H1 (cell line): ENCODE data around the gene SLC13A4. TPM values are rescaled to one million over a fixed set of nuclear protein-coding genes. Genes with fewer than 3 reads are reported as not detected.
A peak's percentile ranks its signal among the peaks of the same experiment; 100 is the strongest.

Source experiments
- CTCF ChIA-PET: fragments of 300-600 bp; sonication (Branson Sonifier 250); formaldehyde crosslinking; loops from one replicate; lab custom pipeline; 2021; ENCODE audit not compliant: partially characterized antibody; lab: Charles Lee
- POLR2A ChIA-PET: fragments of 300-600 bp; sonication (Branson Sonifier 250); formaldehyde crosslinking; loops from one replicate; lab custom pipeline; 2021; ENCODE audit warnings: inconsistent platforms; ENCODE audit not compliant: partially characterized antibody; lab: Charles Lee
- DNase-seq, 2 experiments: peaks; one replicate each; pipeline versions ENCODE4 v3.0.0 to v3.0.0-alpha.2; 2010 to 2022; ENCODE audit warnings: low spot score in 2 of 2, low read depth in 1 of 2, mixed read lengths in 1 of 2
- FAIRE-seq: peaks from 2 replicates; lab custom pipeline; 2011; peaks lifted over from hg19 to GRCh38; lab: Jason Lieb, UNC
- H2AFZ ChIP-seq: 2 replicates; pipeline ENCODE4 v1.8.1; 2012; ENCODE audit warnings: low read length, inconsistent platforms
- H2AK5ac ChIP-seq: 2 replicates; pipeline ENCODE4 v1.6.1; 2013; ENCODE audit warnings: low read depth, low read length
- H2BK120ac ChIP-seq: replicated peaks from 2 replicates; pipeline ENCODE3; 2013; ENCODE audit warnings: low read depth, low read length, inconsistent platforms
- H2BK12ac ChIP-seq: 2 replicates; pipeline ENCODE4 v1.6.1; 2013; ENCODE audit warnings: low read depth, low read length
- H2BK15ac ChIP-seq: 2 replicates; pipeline ENCODE4 v1.6.1; 2013; ENCODE audit warnings: low read length
- H2BK20ac ChIP-seq: 2 replicates; pipeline ENCODE4 v1.6.1; 2013; ENCODE audit warnings: low read length
- H2BK5ac ChIP-seq: 2 replicates; pipeline ENCODE4 v1.6.1; 2013; ENCODE audit warnings: low read depth, low read length
- H3K14ac ChIP-seq: 2 replicates; pipeline ENCODE4 v1.6.1; 2013; ENCODE audit warnings: inconsistent platforms; ENCODE audit not compliant: insufficient read length
- H3K18ac ChIP-seq: 2 replicates; pipeline ENCODE4 v1.6.1; 2013; ENCODE audit warnings: low read length; ENCODE audit errors: extremely low read depth
- H3K23ac ChIP-seq: 2 replicates; pipeline ENCODE4 v1.6.1; 2013; ENCODE audit warnings: inconsistent platforms; ENCODE audit not compliant: insufficient read length
- H3K23me2 ChIP-seq: 2 replicates; pipeline ENCODE4 v1.6.1; 2013; ENCODE audit warnings: low read depth, low read length
- H3K27ac ChIP-seq: 2 replicates; pipeline ENCODE4 v1.6.1; 2011; ENCODE audit warnings: low read depth, low read length, inconsistent platforms
- H3K27me3 ChIP-seq, 4 experiments: replicated peaks in 1 of 4; 1 replicate in 1 of 4; 2 replicates in 3 of 4; pipeline versions ENCODE4 v1.6.1 to v1.8.1; 2011 to 2013; ENCODE audit warnings: low read length in 3 of 4, mild to moderate bottlenecking in 3 of 4, inconsistent platforms in 2 of 4, mixed read lengths in 2 of 4, moderate library complexity in 1 of 4; ENCODE audit not compliant: control insufficient read depth in 3 of 4, insufficient read depth in 3 of 4; ENCODE audit errors: extremely low read depth in 1 of 4
- H3K36me3 ChIP-seq, 4 experiments: 2 replicates each; pipeline versions ENCODE4 v1.6.1 to v1.8.1; 2011 to 2013; ENCODE audit warnings: mild to moderate bottlenecking in 4 of 4, low read length in 3 of 4, moderate library complexity in 2 of 4, control low read depth in 1 of 4, inconsistent platforms in 1 of 4; ENCODE audit not compliant: insufficient read depth in 4 of 4, control insufficient read depth in 2 of 4
- H3K4ac ChIP-seq: replicated peaks from 2 replicates; pipeline ENCODE3; 2013; ENCODE audit warnings: low read length, low read depth, mixed read lengths, inconsistent platforms; ENCODE audit not compliant: insufficient read length
- H3K4me1 ChIP-seq, 4 experiments: replicated peaks in 1 of 4; 1 replicate in 1 of 4; 2 replicates in 3 of 4; pipeline versions ENCODE4 v1.6.1 to v1.8.1; 2011 to 2013; ENCODE audit warnings: low read length in 3 of 4, inconsistent platforms in 2 of 4, mixed read lengths in 1 of 4; ENCODE audit not compliant: insufficient read depth in 4 of 4, control insufficient read depth in 3 of 4
- H3K4me2 ChIP-seq, 2 experiments: 2 replicates each; pipeline versions ENCODE4 v1.6.1 to v1.8.1; 2011 to 2013; ENCODE audit warnings: low read depth in 2 of 2, low read length in 2 of 2, control low read depth in 1 of 2, inconsistent platforms in 1 of 2, mild to moderate bottlenecking in 1 of 2; ENCODE audit not compliant: insufficient read depth in 1 of 2
- H3K4me3 ChIP-seq, 4 experiments: fragments of 200-600, 300-600 bp in 1 of 4; sonication (generic), shearing (Covaris generic), sonication (Bioruptor Twin) in 1 of 4; 2 replicates each; pipeline versions ENCODE4 v1.5.1 to v1.8.1; 2011 to 2016; ENCODE audit warnings: low read length in 4 of 4, low read depth in 3 of 4, control low read depth in 2 of 4, inconsistent platforms in 2 of 4, mild to moderate bottlenecking in 2 of 4, mixed read lengths in 1 of 4, moderate library complexity in 1 of 4; ENCODE audit not compliant: insufficient read depth in 2 of 4; ENCODE audit errors: extremely low read depth in 1 of 4
- H3K56ac ChIP-seq: replicated peaks from 2 replicates; pipeline ENCODE3; 2013; ENCODE audit warnings: low read depth, mild to moderate bottlenecking, mixed read lengths, low read length, inconsistent platforms; ENCODE audit not compliant: insufficient read length
- H3K79me1 ChIP-seq: 2 replicates; pipeline ENCODE4 v1.6.1; 2013; ENCODE audit warnings: low read depth, low read length, control low read depth
- H3K79me2 ChIP-seq, 2 experiments: 2 replicates each; pipeline versions ENCODE4 v1.6.1 to v1.8.1; 2012 to 2013; ENCODE audit warnings: low read length in 2 of 2, mild to moderate bottlenecking in 2 of 2, inconsistent platforms in 1 of 2; ENCODE audit not compliant: insufficient read depth in 2 of 2, control insufficient read depth in 1 of 2
- H3K9ac ChIP-seq, 4 experiments: replicated peaks in 1 of 4; 1 replicate in 1 of 4; 2 replicates in 3 of 4; pipeline versions ENCODE4 v1.6.1 to v1.8.1; 2011 to 2013; ENCODE audit warnings: low read depth in 3 of 4, low read length in 3 of 4, control low read depth in 2 of 4, mild to moderate bottlenecking in 2 of 4, moderate library complexity in 2 of 4, inconsistent platforms in 1 of 4; ENCODE audit errors: extremely low read depth in 1 of 4
- H3K9me3 ChIP-seq, 2 experiments: 2 replicates each; pipeline versions ENCODE4 v1.6.1 to v1.8.1; 2012 to 2013; ENCODE audit warnings: mild to moderate bottlenecking in 2 of 2, moderate library complexity in 2 of 2, control low read depth in 1 of 2, inconsistent platforms in 1 of 2, low read depth in 1 of 2, low read length in 1 of 2, mixed read lengths in 1 of 2; ENCODE audit not compliant: insufficient read depth in 2 of 2
- H4K20me1 ChIP-seq, 2 experiments: replicated peaks in 1 of 2; 2 replicates each; pipeline versions ENCODE3 to v1.8.1; 2011 to 2013; ENCODE audit warnings: inconsistent platforms in 2 of 2, low read length in 2 of 2, mild to moderate bottlenecking in 1 of 2; ENCODE audit not compliant: insufficient read depth in 2 of 2, control insufficient read depth in 1 of 2
- H4K5ac ChIP-seq: 2 replicates; pipeline ENCODE4 v1.6.1; 2013; ENCODE audit warnings: low read length, low read depth, mixed read lengths, inconsistent platforms; ENCODE audit not compliant: insufficient read length
- H4K8ac ChIP-seq: 2 replicates; pipeline ENCODE4 v1.8.0; 2013; ENCODE audit warnings: mild to moderate bottlenecking, moderate library complexity, low read length, inconsistent platforms; ENCODE audit not compliant: insufficient read depth; ENCODE audit errors: extremely low read depth
- H4K91ac ChIP-seq: replicated peaks from 2 replicates; pipeline ENCODE3; 2013; ENCODE audit warnings: low read length, mixed read lengths, inconsistent platforms; ENCODE audit not compliant: insufficient read length
- BACH1 ChIP-seq: IDR thresholded peaks from 2 replicates; pipeline ENCODE4 v1.6.1; 2012; ENCODE audit warnings: low read length, improper control_type of control experiment
- CBX8 ChIP-seq: fragments of 300-800, 300-1000 bp; sonication (generic); IDR thresholded peaks from 2 replicates; pipeline ENCODE4 v1.7.1; 2016; ENCODE audit warnings: low read depth, low read length, borderline replicate concordance
- CREB1 ChIP-seq: IDR thresholded peaks from 2 replicates; pipeline ENCODE4 v1.6.1; 2012; ENCODE audit warnings: inconsistent platforms
- CTBP2 ChIP-seq: IDR thresholded peaks from 2 replicates; pipeline ENCODE4 v1.7.0; 2011; ENCODE audit warnings: borderline replicate concordance, mild to moderate bottlenecking, moderate library complexity, mixed read lengths, low read length; ENCODE audit not compliant: insufficient read depth, insufficient read length
- GABPA ChIP-seq: IDR thresholded peaks from 2 replicates; pipeline ENCODE4 v1.6.1; 2011; ENCODE audit warnings: mild to moderate bottlenecking, low read length, moderate library complexity, borderline replicate concordance; ENCODE audit not compliant: insufficient read depth
- HDAC2 ChIP-seq, 2 experiments: fragments of 300-600 bp in 1 of 2; sonication (generic) in 1 of 2; IDR thresholded peaks; 2 replicates each; pipeline ENCODE4 v1.6.1; 2011 to 2012; ENCODE audit warnings: low read depth in 2 of 2, low read length in 2 of 2, mild to moderate bottlenecking in 2 of 2, moderate library complexity in 2 of 2, borderline replicate concordance in 1 of 2, inconsistent platforms in 1 of 2
- KDM1A ChIP-seq: fragments of 200-600, 300-600 bp; sonication (generic); IDR thresholded peaks from 2 replicates; pipeline ENCODE4 v1.7.1; 2016; ENCODE audit warnings: mild to moderate bottlenecking, low read length, borderline replicate concordance
- MAFK ChIP-seq: IDR thresholded peaks from 2 replicates; pipeline ENCODE4 v1.6.1; 2012; ENCODE audit warnings: low read depth, mild to moderate bottlenecking, improper control_type of control experiment, low read length
- POLR2A ChIP-seq, 2 experiments: IDR thresholded peaks; 1 replicate in 1 of 2; 2 replicates in 1 of 2; pipeline ENCODE4 v1.6.1; 2011; ENCODE audit warnings: low read depth in 2 of 2, low read length in 2 of 2, mild to moderate bottlenecking in 2 of 2; ENCODE audit errors: control extremely low read depth in 1 of 2
- SP1 ChIP-seq: IDR thresholded peaks from 2 replicates; pipeline ENCODE4 v1.6.1; 2011; ENCODE audit warnings: low read depth, low read length
- SRF ChIP-seq: IDR thresholded peaks from 2 replicates; pipeline ENCODE4 v1.6.1; 2011; ENCODE audit warnings: mild to moderate bottlenecking, low read depth, low read length, moderate library complexity
- SUZ12 ChIP-seq: fragments of 200-600 bp; sonication (generic); IDR thresholded peaks from 2 replicates; pipeline ENCODE4 v1.6.1; 2012; ENCODE audit warnings: mild to moderate bottlenecking, inconsistent platforms, low read length, moderate library complexity, mixed read lengths
- TEAD4 ChIP-seq: IDR thresholded peaks from 2 replicates; pipeline ENCODE4 v1.6.1; 2012; ENCODE audit warnings: low read depth, low read length, inconsistent platforms, mixed read lengths
- USF2 ChIP-seq: IDR thresholded peaks from 2 replicates; pipeline ENCODE4 v1.6.1; 2011; ENCODE audit warnings: low read length, improper control_type of control experiment
- WGBS, 2 experiments: shearing (Covaris generic) in 1 of 2; methylation state at CpG; one replicate each; pipeline versions ENCODE4 v1.1.6 to v1.1.7; 2013 to 2015; ENCODE audit warnings: low lambda C conversion rate in 2 of 2, mixed read lengths in 2 of 2, inconsistent platforms in 1 of 2, low coverage in 1 of 2, missing lambda C conversion rate in 1 of 2; ENCODE audit not compliant: insufficient replicate concordance in 2 of 2, insufficient coverage in 1 of 2, insufficient read length in 1 of 2; ENCODE audit errors: extremely low coverage in 1 of 2, missing lambda C conversion rate in 1 of 2; 5-methylcytosine and 5-hydroxymethylcytosine counted together
- polyA plus RNA-seq, 7 experiments: library from polyadenylated mRNA; depleted of rRNA in 3 of 7; stranded (reverse) in 5 of 7; unstranded in 2 of 7; fragments of >200 nt in 5 of 7; fragments of 200-250 nt in 2 of 7; gene quantifications; 1 replicate in 5 of 7; 2 replicates in 1 of 7; 4 replicates in 1 of 7; pipeline versions ENCODE4 v1.2.1 to v1.2.3, GENCODE V29; 2011 to 2013; ENCODE audit warnings: missing spikeins in 2 of 7, mixed read lengths in 2 of 7
- total RNA-seq: library from RNA; stranded (reverse); fragmentation: NEBNext Ultra II Directional; extraction: Animal tissue kit (Norgen Biotek cat#: 25700); gene quantifications from 2 replicates; pipeline ENCODE4 v1.2.1, GENCODE V29; 2021

Gene SLC13A4
- total and polyA plus RNA-seq, 2 of the 8 experiments (the other 6 are each of a cell fraction or from before 2014, with no cell fraction given) = 3.9 to 7.5 TPM

GRCh38 chr7:135768467-135768866, 40.5 kb upstream of the SLC13A4 start:
- DNase-seq (peak in 1 of 2 experiments; percentile 31), FAIRE-seq (no peak)
- H3K56ac ChIP-seq = no peak overlapping the region
- H3K79me1 ChIP-seq = no peaks in the 10 kb centered on the region
- no peak overlapping the region; the same call in 1 of the 2 replicates for H2AK5ac ChIP-seq
- no peak overlapping the region for H4K5ac ChIP-seq
- no peak overlapping the region for H2BK20ac ChIP-seq
- H3K79me2 ChIP-seq = no peaks in the 10 kb centered on the region
- H3K9ac ChIP-seq = no peak overlapping the region
- H3K36me3 ChIP-seq = no peaks in the 10 kb centered on the region
- H2BK15ac ChIP-seq = peak overlapping the region; percentile 4; the same call in 1 of the 2 replicates
- H2AFZ ChIP-seq = peak overlapping the region; percentile 15; the same call in 1 of the 2 replicates
- no peak overlapping the region for H3K14ac ChIP-seq
- WGBS, 2 experiments = 88% methylated on average over 4 of the region's 4 CpGs; no CpG with 5 or more reads in 1 of the 2 experiments
- no peaks in the 10 kb centered on the region for H3K23me2 ChIP-seq
- no peak overlapping the region for H3K4ac ChIP-seq
- H3K4me3 ChIP-seq = no peak overlapping the region
- no peaks in the 10 kb centered on the region for H3K27me3 ChIP-seq
- no peak overlapping the region for H2BK12ac ChIP-seq
- H4K91ac ChIP-seq = no peak overlapping the region
- H4K20me1 ChIP-seq = no peaks in the 10 kb centered on the region
- H2BK5ac ChIP-seq = no peak overlapping the region
- H3K27ac ChIP-seq = no peak overlapping the region
- CTCF ChIA-PET = interaction anchor here (0.5 to 5.5 kb wide), 6 partner anchors 14 to 347 kb away, joined by 3 to 26 read pairs (median 4); no protein-coding TSS in a partner anchor
- H3K4me1 ChIP-seq = peaks cover 0 to 5% (median 0%) of the 10 kb centered on the region in 4 experiments; a peak in 1 of 7 replicates
- POLR2A ChIA-PET = no interaction called here
- H4K8ac ChIP-seq = no peak overlapping the region; the same call in 1 of the 2 replicates
- no peak overlapping the region for H3K4me2 ChIP-seq
- H3K23ac ChIP-seq = no peak overlapping the region
- no peaks in the 10 kb centered on the region for H3K9me3 ChIP-seq
- H2BK120ac ChIP-seq = no peak overlapping the region
- no peak overlapping the region for H3K18ac ChIP-seq
- TF ChIP-seq TEAD4 = no peak
- no peak for TF ChIP-seq CTBP2
- no peak for TF ChIP-seq SUZ12
- TF ChIP-seq SP1 = no peak
- no peak for TF ChIP-seq CREB1
- no peak for TF ChIP-seq KDM1A
- TF ChIP-seq MAFK = no peak
- no peak for TF ChIP-seq CBX8
- no peak for TF ChIP-seq GABPA
- no peak for TF ChIP-seq POLR2A (IDR thresholded peaks at IDR 0.05; ENCODE audit: control extremely low read depth in 1 of 2, low read depth in 2 of 2, low read length in 2 of 2)
- no peak for TF ChIP-seq HDAC2 (IDR thresholded peaks at IDR 0.05; ENCODE audit: borderline replicate concordance in 1 of 2, low read depth in 2 of 2, low read length in 2 of 2)
- no peak for TF ChIP-seq BACH1
- TF ChIP-seq USF2 = no peak
- TF ChIP-seq SRF = no peak
